SH-SY5Y (cell line): ENCODE measurements around the gene THRB.

Experiments
- GATA2 ChIP-seq: IDR thresholded peaks from 2 replicates; pipeline ENCODE4 v1.6.1; 2011; ENCODE audit warnings: mild to moderate bottlenecking, low read depth, low read length
- GATA3 ChIP-seq: IDR thresholded peaks from 2 replicates; pipeline ENCODE4 v1.6.1; 2011; ENCODE audit warnings: low read depth, mild to moderate bottlenecking, low read length, moderate library complexity

DNA sequence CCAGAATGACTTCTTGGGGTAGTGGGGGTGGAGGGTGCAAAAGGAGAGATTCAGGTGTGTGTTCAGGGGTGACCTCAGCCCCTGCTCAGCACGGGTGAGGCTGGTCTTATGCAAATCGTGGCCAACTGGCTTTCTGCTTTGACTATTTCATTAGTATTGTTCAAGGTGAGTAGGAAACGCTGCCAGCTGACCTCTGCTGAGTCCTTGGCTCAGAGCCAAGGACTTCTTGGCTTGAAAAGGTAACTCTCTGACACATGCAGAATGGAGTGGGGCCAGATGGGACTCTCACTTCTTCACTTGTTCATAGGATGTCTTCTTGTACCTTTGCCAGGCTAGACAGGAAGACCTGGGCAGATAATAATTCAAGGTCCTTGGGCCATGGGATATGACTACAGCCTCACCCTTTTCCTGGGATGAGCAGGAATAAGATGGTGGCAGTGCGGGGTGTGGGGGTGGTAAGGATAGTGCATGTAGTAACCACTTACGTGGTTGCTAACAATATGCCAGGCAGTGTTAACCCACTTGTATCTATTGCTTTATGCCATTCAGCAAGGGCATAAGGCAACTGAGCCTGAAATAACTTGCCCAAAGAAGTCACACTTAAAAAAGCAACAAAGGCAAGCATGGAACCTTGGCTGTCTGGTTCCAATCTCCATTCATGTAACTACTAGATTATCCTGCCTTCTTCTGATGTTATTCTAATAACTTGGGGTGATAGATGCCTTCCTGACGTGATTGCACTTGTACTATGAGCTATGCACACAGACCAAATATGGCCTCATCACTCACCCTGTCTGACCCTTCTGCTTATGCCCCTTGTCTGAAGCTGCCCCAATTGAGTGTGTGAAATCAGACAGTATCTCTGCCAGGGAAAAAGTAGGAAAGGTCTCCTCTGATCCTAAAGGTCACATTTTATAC lies 356.4 kb downstream of the THRB start:
- no peak for TF ChIP-seq GATA2
- no peak for TF ChIP-seq GATA3
